Activated naive CD8-positive, alpha-beta T cell treated with anti-CD3 and anti-CD28 coated beads, Interleukin-2, amount 50 U/mL, for 24 hours (primary cell): Measurements from ENCODE around the gene AOC3.
"Not testable (repeated sequence)": the region's sequence is repeated elsewhere in the genome, so short reads cannot be mapped to it uniquely, and the experiment has no call there.

Experiments
- ATAC-seq: fragments of 150-1000 bp; cut with Tn5 transposase; one replicate; pipeline ENCODE4 v1.10.0; 2021
- DNase-seq: peaks from one replicate; pipeline ENCODE4 v3.0.0; 2021
- H3K27ac Mint-ChIP-seq: one replicate; pipeline ENCODE4 v1.8.0; 2021; ENCODE audit warnings: mild to moderate bottlenecking, mixed read lengths
- H3K27me3 Mint-ChIP-seq: one replicate; pipeline ENCODE4 v1.8.0; 2021; ENCODE audit warnings: mixed read lengths
- H3K36me3 Mint-ChIP-seq: one replicate; pipeline ENCODE4 v1.8.0; 2021; ENCODE audit warnings: low read depth, mixed read lengths
- H3K4me1 Mint-ChIP-seq: one replicate; pipeline ENCODE4 v1.8.0; 2021; ENCODE audit warnings: mixed read lengths
- H3K4me3 Mint-ChIP-seq: one replicate; pipeline ENCODE4 v1.8.0; 2021; ENCODE audit warnings: mild to moderate bottlenecking, moderate library complexity, mixed read lengths
- H3K9me3 Mint-ChIP-seq: one replicate; pipeline ENCODE4 v1.8.0; 2021; ENCODE audit warnings: mixed read lengths

Gene AOC3

DNA sequence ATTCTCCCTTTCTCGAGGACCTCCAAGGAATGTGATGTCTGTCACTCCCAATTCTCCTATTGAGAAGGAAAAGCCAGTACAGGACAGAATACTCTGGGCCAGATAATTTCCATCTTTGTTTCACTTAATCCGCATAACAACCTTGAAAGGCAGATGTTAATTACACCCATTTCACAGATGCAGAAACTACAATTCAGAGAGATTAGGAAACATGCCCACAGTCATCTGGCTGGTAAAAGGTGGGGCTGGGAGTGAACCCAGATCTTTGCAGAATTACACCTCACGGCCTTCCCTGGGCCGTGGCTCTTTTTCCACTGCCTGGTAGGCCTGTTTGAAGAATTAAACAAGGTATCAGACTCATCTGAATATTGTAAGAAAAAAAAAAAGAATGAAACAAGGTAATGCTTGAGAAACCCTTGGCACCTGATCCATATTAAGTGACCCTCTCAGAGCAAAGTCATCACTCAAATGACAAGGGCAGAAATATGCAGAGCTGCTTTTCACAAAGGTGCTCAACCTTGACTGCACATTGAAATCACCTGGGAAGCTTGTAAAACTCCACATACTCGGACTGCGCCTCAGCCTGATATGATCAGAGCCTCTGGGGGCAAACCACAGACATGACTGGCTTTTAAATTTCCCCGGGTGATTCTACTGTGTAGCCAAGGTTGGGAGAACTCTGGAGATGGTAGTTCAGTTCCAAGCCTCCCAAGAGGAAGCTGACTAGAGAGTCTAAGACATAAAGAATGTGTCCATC, 33.0 kb downstream of the AOC3 start:
- ATAC-seq (no peak), DNase-seq (no peak)
- Mint-ChIP-seq H3K9me3 (no peaks in the 10 kb centered on the region), H3K27me3 (peaks cover 3% of the 10 kb centered on the region), H3K27ac (no peak overlapping the region), H3K4me3 (no peak overlapping the region), H3K36me3 (no peaks in the 10 kb centered on the region), H3K4me1 (no peaks in the 10 kb centered on the region)

DNA sequence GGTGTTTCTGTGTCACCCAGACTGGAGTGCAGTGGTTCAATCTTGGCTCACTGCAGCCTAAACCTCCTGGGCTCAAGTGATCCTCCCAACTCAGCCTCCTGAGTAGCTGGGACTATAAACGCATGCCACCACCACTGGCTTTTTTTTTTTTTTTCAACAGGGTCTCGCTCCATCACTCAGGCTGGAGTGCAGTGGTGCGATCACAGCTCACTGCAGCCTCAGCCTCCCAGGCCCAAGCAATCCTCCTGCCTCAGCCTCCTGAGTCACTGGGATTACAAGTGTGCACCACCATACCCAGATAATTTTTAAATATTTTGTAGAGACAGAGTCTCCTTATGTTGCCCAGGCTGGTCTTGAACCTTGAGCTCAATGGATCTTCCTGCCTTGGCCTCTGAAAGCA, 34.8 kb downstream of the AOC3 start:
- not testable (repeated sequence) for H3K27me3 Mint-ChIP-seq, DNase-seq, H3K9me3 Mint-ChIP-seq, H3K36me3 Mint-ChIP-seq, H3K4me1 Mint-ChIP-seq, H3K4me3 Mint-ChIP-seq, ATAC-seq, H3K27ac Mint-ChIP-seq

DNA sequence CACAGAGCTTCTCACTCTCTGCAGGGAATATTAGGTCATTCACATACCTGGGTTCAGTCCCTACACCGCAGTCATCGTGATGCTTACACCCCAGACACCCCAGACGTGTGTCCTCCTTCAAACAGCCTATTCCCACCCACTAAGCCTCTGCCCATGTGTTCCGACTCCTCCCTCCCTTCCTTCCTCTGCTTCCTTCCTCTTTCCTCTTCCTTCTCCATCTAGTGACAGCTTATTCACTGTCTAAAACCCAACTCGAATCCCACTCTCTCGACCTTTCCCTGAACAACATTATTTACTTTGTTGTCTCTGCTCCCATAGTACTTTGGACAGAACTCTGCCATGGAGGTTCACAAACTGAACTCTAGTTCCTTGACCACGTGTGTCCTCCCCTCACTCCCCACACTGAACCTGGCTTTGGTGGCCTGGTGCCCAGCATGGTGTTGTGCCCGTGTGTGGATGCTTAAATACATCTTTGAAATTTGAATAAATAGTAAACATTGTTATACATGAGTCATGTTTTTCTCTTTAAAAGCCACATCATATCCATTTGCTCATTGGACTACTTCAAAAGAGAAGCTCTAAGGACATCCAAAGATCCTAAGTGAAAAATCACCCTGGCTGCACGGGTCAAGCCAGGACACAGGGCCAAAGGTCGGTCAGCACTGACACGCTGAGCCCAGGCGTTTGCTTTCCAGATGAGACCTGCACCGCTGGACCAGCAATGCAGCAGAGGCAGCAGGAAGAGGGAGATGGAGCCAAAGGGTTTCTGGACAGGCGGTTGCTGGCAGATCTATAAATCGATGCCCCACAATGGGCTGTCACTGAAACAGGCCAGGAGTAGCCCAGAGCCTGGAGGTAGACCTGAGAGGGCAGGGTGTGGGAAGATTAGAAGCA, 35.5 kb downstream of the AOC3 start:
- Mint-ChIP-seq H3K9me3 (no peaks in the 10 kb centered on the region), H3K36me3 (no peaks in the 10 kb centered on the region), H3K27me3 (peaks cover 6% of the 10 kb centered on the region), H3K4me1 (no peaks in the 10 kb centered on the region), H3K4me3 (no peak overlapping the region), H3K27ac (no peak overlapping the region)
- no peak for ATAC-seq
- DNase-seq, result no peak

DNA sequence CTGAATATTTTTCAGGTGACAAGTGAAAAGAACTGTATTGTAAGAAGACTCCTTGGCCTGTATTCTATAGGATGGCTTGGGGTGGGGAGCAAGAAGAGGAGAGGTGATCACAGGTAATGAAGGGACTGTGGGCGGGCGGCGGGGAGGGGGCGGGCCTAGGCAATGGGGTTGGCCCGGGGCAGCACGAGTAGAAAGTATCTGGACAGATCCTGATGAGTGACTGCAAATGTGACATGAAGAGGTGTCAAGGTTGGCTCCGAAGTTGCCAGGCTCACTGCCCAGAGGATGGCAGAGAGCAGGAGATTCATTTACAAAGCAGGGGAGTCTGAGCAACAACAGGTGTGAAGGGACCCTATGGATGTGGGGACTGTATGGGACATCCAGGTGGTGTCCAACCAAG, 38.8 kb downstream of the AOC3 start:
- no peaks in the 10 kb centered on the region for H3K4me1 Mint-ChIP-seq
- H3K4me3 Mint-ChIP-seq, result no peak overlapping the region
- no peak overlapping the region for H3K27ac Mint-ChIP-seq
- no peak for DNase-seq
- H3K9me3 Mint-ChIP-seq, result no peaks in the 10 kb centered on the region
- H3K27me3 Mint-ChIP-seq, result peaks cover 9% of the 10 kb centered on the region
- no peak for ATAC-seq
- H3K36me3 Mint-ChIP-seq, result no peaks in the 10 kb centered on the region

DNA sequence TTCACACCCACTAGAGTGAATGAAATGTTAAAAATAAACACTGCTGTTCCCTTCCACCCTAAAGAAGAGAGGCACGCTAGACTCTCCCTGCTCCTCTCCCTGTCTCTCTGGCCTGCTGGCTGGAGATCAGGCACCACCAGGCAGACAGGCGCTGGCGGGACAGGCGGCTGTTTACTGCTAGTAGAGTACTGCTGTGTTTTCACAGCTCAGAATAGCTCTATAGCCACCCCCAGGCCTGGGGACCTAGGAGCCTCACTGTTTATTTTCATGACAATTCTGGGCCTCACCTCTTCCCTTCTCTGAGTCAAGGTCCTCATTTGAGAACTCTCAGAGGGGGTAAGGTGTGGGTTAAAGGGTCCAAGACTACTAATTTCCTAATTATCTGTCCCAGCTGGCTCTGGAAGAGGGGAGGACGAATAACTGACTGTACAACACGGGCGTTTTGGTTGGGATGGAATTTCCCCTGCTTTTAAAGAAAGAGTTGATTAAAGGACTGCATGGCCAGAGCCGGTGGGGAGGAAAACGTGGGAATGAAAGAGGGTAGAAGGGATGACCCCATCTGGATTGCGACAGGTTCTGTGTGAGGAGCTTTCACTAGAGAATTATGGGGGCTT, 40.6 kb downstream of the AOC3 start:
- no peak overlapping the region for H3K4me3 Mint-ChIP-seq
- peaks cover 6% of the 10 kb centered on the region for H3K27me3 Mint-ChIP-seq
- ATAC-seq, result no peak
- H3K4me1 Mint-ChIP-seq, result no peaks in the 10 kb centered on the region
- no peaks in the 10 kb centered on the region for H3K36me3 Mint-ChIP-seq
- no peaks in the 10 kb centered on the region for H3K9me3 Mint-ChIP-seq
- DNase-seq, result no peak
- H3K27ac Mint-ChIP-seq, result no peak overlapping the region

DNA sequence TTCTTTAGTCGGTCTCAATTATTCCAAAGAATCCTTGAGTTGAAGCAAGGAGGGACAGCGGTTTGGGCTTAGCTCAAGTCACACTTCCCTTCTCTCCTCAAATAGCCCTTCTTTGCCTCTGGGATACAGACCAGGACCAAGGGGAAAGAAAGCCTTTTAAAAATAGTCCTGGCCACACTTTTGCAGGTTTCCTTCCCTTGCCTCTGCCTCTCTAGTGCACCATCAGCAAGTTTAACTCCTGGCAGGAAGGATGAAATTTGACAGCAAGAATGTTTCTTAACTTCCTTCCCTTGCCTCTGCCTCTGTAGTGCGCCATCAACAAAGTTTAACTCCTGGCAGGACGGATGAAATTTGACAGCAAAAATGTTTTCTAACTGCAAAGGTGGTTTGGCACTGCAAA, 42.4 kb downstream of the AOC3 start:
- DNase-seq (no peak), ATAC-seq (no peak)
- Mint-ChIP-seq H3K4me1 (no peaks in the 10 kb centered on the region), H3K4me3 (no peak overlapping the region), H3K36me3 (no peaks in the 10 kb centered on the region), H3K27ac (no peak overlapping the region), H3K27me3 (peaks cover 6% of the 10 kb centered on the region), H3K9me3 (no peaks in the 10 kb centered on the region)

DNA sequence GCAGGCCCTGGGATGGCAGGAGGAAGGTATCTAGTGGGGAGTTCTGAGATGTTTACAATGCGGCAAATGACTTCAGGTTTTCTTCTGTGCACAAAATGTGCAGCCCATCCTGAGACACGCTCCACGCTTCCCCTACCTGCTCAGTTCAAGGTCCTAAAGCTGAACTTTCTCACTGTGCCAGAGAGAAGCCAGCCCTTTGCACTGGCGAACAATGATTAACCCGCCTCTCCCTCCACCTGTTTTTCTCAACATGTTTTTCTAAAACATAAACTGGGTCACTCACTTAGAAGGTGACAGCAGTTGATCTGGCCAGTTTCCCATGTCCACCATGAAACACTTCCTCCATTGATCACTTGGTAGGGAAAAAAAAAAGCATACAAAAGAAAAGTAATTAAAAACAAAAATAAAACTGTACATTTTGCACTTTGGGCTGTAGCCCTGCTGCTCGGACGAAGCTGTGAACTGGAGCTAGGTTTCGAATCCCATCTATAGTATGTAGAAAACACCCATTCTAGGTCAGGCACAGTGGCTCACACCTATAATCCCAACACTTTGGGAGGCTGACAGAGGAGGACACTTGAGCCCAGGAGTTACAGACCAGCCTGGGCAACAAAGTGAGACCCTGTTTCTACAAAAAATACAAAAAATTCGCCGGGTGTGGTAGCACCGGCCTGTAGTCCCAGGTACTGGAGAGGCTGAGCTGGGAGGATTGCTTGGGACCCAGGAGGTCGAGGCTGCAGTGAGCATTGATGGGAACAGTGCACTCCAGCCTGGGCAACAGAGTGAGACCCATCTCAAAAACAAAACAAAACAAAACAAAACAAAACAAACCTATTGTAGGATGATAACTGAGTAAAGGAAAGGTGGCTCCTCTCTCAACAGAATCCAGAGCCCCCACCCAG, 43.5 kb downstream of the AOC3 start:
- Mint-ChIP-seq H3K27ac (no peak overlapping the region), H3K4me1 (no peaks in the 10 kb centered on the region), H3K4me3 (no peak overlapping the region), H3K27me3 (peaks cover 8% of the 10 kb centered on the region), H3K36me3 (no peaks in the 10 kb centered on the region), H3K9me3 (no peaks in the 10 kb centered on the region)
- ATAC-seq, result no peak
- no peak for DNase-seq

DNA sequence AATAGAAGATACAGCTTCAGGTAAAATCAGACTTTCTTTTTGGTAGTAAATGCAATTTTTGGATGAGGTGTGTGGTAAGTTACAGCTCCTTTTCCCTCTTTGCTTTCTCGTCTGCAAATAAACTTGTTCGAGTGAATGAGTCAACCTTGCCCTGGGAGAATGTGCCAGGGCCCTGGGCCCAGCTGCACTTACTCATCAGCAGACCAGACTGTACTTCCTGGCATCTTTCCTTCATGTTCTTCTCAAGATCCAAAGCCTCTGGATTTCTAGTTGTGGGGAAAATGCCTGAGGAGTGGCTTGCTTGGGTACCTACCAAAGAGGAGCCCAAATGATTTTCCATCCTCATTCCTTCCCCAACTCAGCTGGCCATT, 44.2 kb downstream of the AOC3 start:
- ATAC-seq, result no peak
- H3K27ac Mint-ChIP-seq, result no peak overlapping the region
- H3K4me1 Mint-ChIP-seq, result no peaks in the 10 kb centered on the region
- no peaks in the 10 kb centered on the region for H3K9me3 Mint-ChIP-seq
- DNase-seq, result no peak
- no peak overlapping the region for H3K4me3 Mint-ChIP-seq
- no peaks in the 10 kb centered on the region for H3K36me3 Mint-ChIP-seq
- peaks cover 9% of the 10 kb centered on the region for H3K27me3 Mint-ChIP-seq

DNA sequence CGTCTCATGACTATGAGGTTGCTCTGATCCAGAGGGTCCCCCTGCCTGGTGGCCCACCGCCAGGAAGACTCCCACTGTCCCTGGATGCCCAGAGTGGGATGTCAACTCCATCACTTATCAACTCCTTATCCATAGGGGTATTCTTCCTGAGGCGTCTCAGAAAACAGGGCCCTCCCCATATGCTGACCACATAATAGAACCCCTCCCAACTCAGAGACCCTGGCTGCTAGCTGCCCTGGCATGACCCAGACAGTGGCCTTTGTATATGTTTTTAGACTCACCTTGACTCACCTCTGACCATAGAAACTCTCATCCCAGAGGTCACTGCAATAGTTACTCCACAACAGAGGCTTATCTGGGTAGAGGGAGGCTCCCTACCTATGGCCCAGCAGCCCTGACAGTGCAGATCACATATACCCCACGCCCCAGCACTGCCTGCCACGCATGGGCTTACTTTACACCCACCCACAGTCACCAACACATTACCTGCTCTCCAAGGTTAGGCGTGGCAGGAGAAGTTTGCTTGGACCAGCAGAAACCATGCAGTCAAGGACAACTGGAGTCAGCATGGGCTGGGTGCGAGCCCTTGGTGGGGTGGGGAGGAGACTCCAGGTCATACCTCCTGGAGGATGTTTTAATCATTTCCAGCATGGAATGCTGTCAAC, 47.3 kb downstream of the AOC3 start:
- Mint-ChIP-seq H3K4me3 (no peak overlapping the region), H3K27me3 (peaks cover 14% of the 10 kb centered on the region), H3K4me1 (no peaks in the 10 kb centered on the region), H3K9me3 (no peaks in the 10 kb centered on the region), H3K36me3 (no peaks in the 10 kb centered on the region), H3K27ac (no peak overlapping the region)
- ATAC-seq (no peak), DNase-seq (no peak)

DNA sequence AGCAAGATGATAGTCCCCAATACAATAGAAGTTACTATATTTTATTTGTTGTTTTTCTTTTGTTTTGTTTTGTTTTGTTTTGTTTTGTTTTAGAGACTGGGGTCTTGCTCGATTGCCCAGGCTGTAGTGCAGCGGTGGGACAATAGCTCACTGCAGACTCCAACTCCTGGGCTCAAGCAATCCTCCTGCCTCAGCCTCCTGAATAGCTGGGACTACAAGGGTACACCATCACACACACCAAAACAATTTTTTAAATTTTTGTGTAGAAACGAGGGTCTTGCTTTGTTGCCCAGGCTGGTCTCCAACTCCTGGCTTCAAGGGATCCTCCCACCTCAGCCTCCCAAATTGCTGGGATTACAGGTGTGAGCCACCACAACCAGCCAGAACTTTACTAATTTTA, 49.0 kb downstream of the AOC3 start:
- DNase-seq, ATAC-seq, H3K36me3 Mint-ChIP-seq, H3K9me3 Mint-ChIP-seq, H3K27ac Mint-ChIP-seq, H3K4me1 Mint-ChIP-seq, H3K4me3 Mint-ChIP-seq: not testable (repeated sequence)
- peaks cover 16% of the 10 kb centered on the region for H3K27me3 Mint-ChIP-seq

DNA sequence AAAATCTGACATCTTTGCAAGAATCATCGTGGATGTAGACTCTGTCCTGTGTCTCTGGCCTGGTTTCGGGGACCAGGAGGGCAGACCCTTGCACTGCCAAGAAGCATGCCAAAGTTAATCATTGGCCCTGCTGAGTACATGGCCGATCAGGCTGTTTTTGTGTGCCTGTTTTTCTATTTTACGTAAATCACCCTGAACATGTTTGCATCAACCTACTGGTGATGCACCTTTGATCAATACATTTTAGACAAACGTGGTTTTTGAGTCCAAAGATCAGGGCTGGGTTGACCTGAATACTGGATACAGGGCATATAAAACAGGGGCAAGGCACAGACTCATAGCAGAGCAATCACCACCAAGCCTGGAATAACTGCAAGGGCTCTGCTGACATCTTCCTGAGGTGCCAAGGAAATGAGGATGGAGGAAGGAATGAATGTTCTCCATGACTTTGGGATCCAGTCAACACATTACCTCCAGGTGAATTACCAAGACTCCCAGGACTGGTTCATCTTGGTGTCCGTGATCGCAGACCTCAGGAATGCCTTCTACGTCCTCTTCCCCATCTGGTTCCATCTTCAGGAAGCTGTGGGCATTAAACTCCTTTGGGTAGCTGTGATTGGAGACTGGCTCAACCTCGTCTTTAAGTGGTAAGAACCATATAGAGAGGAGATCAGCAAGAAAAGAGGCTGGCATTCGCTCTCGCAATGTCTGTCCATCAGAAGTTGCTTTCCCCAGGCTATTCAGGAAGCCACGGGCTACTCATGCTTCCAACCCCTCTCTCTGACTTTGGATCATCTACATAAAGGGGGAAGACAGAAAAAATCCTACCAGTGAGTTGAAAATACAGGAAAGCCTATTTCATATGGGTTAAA, 49.7 kb downstream of the AOC3 start, which contains the start of gene G6PC1:
Gene G6PC1, plus strand, starts transcription at position 340 of the 872 bp plus-strand sequence. Its CDS starts 78 bp downstream, at position 418.
- no peaks in the 10 kb centered on the region for H3K4me1 Mint-ChIP-seq
- DNase-seq (no peak), ATAC-seq (no peak)
- no peak within 1 kb of the TSS for H3K4me3 Mint-ChIP-seq
- H3K9me3 Mint-ChIP-seq, result no peaks in the 10 kb centered on the region
- no peak within 1 kb of the TSS for H3K27ac Mint-ChIP-seq
- peaks cover 19% of the 10 kb centered on the region for H3K27me3 Mint-ChIP-seq
- no peaks in the 10 kb centered on the region for H3K36me3 Mint-ChIP-seq

DNA sequence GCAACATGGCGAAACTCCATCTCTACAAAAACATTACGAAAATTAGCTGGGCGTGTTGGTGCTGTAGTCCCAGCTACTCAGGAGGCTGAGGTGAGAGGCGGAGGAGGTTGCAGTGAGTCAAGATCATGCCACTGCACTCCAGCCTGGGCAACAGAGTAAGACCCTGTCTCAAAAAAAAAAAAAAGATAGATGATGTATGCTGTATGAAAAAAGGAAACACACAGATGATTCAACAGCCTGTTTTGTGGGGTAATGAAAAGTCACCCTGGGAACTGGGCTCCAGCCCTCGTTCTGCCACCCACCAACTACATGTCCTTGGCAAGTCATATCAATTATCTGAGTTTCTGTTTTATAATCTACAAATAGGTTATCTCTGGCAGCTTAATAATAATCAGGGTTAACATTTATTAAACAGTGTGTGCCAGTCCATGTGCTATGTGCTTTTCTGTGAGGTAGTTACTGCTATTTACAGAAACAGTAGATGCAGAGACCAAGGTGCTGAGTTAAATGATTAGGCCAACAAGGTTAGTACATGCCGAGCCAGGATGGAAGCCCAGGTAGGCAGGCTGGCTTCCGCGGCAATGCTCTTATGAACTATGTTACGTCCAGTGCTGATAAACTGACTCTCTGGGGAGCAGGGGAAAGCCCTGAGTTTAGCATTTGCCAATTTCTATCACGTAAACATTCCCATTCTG, 50.7 kb downstream of the AOC3 start:
- Mint-ChIP-seq H3K27ac (no peak overlapping the region), H3K4me1 (no peaks in the 10 kb centered on the region), H3K27me3 (peaks cover 19% of the 10 kb centered on the region), H3K9me3 (no peaks in the 10 kb centered on the region), H3K36me3 (no peaks in the 10 kb centered on the region), H3K4me3 (no peak overlapping the region)
- DNase-seq (no peak), ATAC-seq (no peak)

DNA sequence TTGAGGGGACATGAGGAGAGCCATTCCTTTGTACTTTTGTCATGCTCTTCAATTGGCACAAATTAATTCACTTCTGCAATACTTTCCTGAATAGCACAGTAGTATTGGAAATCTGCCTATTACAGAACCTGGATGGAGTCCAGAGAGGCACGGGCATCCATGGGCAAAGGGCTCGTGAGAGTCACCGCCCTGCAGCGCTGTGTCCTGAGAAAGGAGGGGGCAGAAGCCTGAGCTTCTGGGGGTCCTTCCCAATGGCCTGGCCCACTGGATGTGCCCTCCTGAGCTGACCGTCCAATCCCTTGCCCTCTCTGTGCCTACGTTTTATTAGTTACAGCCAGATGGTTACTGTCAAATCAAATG, 53.1 kb downstream of the AOC3 start:
- Mint-ChIP-seq H3K27me3 (peaks cover 17% of the 10 kb centered on the region), H3K36me3 (no peaks in the 10 kb centered on the region), H3K9me3 (no peaks in the 10 kb centered on the region), H3K4me1 (no peaks in the 10 kb centered on the region), H3K27ac (no peak overlapping the region), H3K4me3 (no peak overlapping the region)
- DNase-seq (no peak), ATAC-seq (no peak)
